Fibroblast of lung (primary cell): ENCODE measurements around the gene WDSUB1.

ENCODE experiments used
- EZH2 ChIP-seq: IDR thresholded peaks from 2 replicates; pipeline ENCODE4 v1.5.1; 2012; ENCODE audit warnings: low read length, control low read depth, mild to moderate bottlenecking; ENCODE audit errors: missing control alignments
- TF ChIP-seq, protein P1 (sequence below), 2 donors: IDR thresholded peaks in 1 of 2; conservative IDR thresholded peaks in 1 of 2; 1 replicate in 1 of 2; 2 replicates in 1 of 2; pipeline ENCODE4 v1.5.1; 2011 to 2012; ENCODE audit warnings: low read length in 2 of 2, control low read depth in 1 of 2, inconsistent platforms in 1 of 2, low read depth in 1 of 2, mild to moderate bottlenecking in 1 of 2

- TF ChIP-seq, protein P1, sequence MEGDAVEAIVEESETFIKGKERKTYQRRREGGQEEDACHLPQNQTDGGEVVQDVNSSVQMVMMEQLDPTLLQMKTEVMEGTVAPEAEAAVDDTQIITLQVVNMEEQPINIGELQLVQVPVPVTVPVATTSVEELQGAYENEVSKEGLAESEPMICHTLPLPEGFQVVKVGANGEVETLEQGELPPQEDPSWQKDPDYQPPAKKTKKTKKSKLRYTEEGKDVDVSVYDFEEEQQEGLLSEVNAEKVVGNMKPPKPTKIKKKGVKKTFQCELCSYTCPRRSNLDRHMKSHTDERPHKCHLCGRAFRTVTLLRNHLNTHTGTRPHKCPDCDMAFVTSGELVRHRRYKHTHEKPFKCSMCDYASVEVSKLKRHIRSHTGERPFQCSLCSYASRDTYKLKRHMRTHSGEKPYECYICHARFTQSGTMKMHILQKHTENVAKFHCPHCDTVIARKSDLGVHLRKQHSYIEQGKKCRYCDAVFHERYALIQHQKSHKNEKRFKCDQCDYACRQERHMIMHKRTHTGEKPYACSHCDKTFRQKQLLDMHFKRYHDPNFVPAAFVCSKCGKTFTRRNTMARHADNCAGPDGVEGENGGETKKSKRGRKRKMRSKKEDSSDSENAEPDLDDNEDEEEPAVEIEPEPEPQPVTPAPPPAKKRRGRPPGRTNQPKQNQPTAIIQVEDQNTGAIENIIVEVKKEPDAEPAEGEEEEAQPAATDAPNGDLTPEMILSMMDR (conservative IDR thresholded peaks at IDR 0.05 in 1 of 2, IDR thresholded peaks at IDR 0.05 in 1 of 2; ENCODE audit: low read depth in 1 of 2, low read length in 2 of 2) = no peak
- no peak for TF ChIP-seq EZH2
Observed at GRCh38 chr2:159256159-159256558, 30.3 kb downstream of the WDSUB1 start.
